ENCODE results near the gene ASB4.
A peak's percentile ranks its signal among the peaks of the same experiment; 100 is the strongest.

Gene ASB4

DNA sequence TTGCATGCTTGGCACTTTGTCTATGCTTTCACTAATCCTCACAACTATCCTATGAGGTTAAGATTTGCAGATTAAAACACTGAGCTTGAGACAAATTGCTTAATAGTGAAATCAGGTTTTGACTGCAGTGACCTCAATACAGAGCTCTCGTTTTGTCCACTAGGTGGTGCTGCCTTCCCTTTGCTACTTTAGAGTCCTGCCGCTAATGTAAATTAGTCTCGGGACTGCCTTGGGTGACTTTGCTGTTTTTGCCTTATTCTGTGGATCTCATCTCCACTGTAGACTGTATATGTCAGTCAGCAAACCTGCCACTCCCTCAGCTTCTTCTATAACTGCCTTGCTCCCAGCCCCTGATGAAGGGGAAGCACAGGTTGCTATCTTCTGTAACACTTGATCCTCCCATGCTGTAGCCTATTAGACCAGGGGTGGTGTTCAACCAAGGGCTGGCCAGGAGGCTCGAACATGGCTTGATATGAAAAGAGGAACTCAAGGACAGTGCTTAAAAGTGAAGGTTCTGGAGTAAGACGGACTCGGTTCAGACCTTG lies 26.0 kb downstream of the ASB4 start:
- no peaks in the 10 kb centered on the region for H3K9me3 Mint-ChIP-seq
- H3K27ac Mint-ChIP-seq: no peak overlapping the region
- no peaks in the 10 kb centered on the region for H3K36me3 Mint-ChIP-seq (ENCODE audit: low read depth)
- H3K4me3 Mint-ChIP-seq: no peak overlapping the region
- TF ChIP-seq CTCF (IDR thresholded peaks at IDR 0.05; ENCODE audit: unreplicated experiment in 3 of 3): peak; percentile 78 to 89 (median 87)
- no peaks in the 10 kb centered on the region for H3K4me1 Mint-ChIP-seq
- H3K27me3 Mint-ChIP-seq (ENCODE audit: low read depth): no peaks in the 10 kb centered on the region

DNA sequence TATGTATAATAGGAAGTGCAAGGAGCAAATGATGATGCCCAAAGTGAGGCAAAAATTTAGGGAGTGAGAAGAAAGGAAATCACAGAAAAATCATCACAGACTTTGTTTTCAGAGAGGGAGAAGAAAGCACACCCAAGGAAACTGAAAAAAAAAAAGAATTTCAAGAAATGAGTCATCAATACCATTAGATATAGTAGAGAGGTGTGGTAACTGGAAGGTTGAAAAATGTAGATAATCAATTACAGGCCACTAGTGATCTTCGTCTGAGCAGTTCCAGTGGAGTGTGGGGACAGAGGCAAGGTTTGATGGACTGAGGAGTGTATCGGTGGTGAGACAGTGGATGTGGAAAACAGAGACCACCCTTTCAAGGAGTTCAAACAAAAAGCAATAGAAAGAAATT lies 31.7 kb downstream of the ASB4 start:
- no peaks in the 10 kb centered on the region for H3K27me3 Mint-ChIP-seq (ENCODE audit: low read depth)
- no peaks in the 10 kb centered on the region for H3K36me3 Mint-ChIP-seq (ENCODE audit: low read depth)
- no peaks in the 10 kb centered on the region for H3K4me1 Mint-ChIP-seq
- H3K27ac Mint-ChIP-seq: no peak overlapping the region
- H3K9me3 Mint-ChIP-seq: no peaks in the 10 kb centered on the region
- no peak overlapping the region for H3K4me3 Mint-ChIP-seq
- TF ChIP-seq CTCF (IDR thresholded peaks at IDR 0.05; ENCODE audit: unreplicated experiment in 3 of 3): no peak

DNA sequence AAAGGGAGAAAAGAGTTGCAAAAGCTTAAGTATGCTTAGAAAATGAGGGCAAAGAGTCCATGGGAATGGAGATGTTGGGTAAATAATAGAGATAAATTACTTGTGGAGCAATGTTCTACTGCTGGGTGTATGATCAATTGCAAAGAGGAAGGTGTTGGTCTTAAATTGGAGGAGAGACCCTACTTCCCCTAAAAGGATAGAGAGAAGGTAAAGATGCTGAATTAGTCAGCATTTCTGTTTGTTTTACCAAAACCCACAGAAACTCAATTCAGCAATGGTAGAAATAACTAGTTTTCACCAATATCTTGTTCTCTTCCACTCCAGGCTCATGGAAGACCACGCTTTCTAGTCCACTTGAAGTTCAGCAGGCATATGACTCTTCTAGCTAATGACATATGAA lies 32.1 kb downstream of the ASB4 start:
- no peaks in the 10 kb centered on the region for H3K36me3 Mint-ChIP-seq (ENCODE audit: low read depth)
- no peak overlapping the region for H3K27ac Mint-ChIP-seq
- H3K9me3 Mint-ChIP-seq: no peaks in the 10 kb centered on the region
- H3K4me3 Mint-ChIP-seq: no peak overlapping the region
- no peaks in the 10 kb centered on the region for H3K27me3 Mint-ChIP-seq (ENCODE audit: low read depth)
- H3K4me1 Mint-ChIP-seq: no peaks in the 10 kb centered on the region
- TF ChIP-seq CTCF (IDR thresholded peaks at IDR 0.05; ENCODE audit: unreplicated experiment in 3 of 3): no peak

DNA sequence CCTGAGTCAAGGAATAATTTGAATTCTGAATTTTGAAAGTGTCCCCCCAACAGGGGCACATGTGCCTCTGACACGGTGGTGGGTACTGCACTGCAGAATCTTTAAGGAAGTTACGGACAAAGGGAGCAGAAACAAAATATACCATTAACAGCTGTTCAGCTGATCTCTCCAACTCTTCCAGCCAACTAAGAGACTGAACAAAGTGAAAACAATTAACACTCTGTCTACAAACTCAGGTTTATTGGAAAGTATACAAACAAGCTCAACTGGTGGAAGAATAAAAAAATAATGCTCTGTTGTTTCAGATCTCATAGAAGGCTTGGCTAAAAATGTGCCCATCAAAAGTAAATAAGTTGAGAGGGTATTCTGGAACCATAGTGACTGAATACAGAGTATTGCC lies 34.4 kb downstream of the ASB4 start:
- Mint-ChIP-seq H3K36me3 (ENCODE audit: low read depth) (no peaks in the 10 kb centered on the region), H3K9me3 (no peaks in the 10 kb centered on the region), H3K4me1 (no peaks in the 10 kb centered on the region), H3K4me3 (no peak overlapping the region), H3K27ac (no peak overlapping the region), H3K27me3 (ENCODE audit: low read depth) (no peaks in the 10 kb centered on the region)
- no peak for TF ChIP-seq CTCF (IDR thresholded peaks at IDR 0.05; ENCODE audit: unreplicated experiment in 3 of 3)

- H3K27ac Mint-ChIP-seq: peak overlapping the region; percentile 21 to 96 (median 41)
- H3K9me3 Mint-ChIP-seq: no peaks in the 10 kb centered on the region
- H3K4me3 Mint-ChIP-seq: no peak overlapping the region
- peaks cover 18% of the 10 kb centered on the region for H3K4me1 Mint-ChIP-seq
- peaks cover 3% of the 10 kb centered on the region for H3K27me3 Mint-ChIP-seq (ENCODE audit: low read depth)
- TF ChIP-seq CTCF (IDR thresholded peaks at IDR 0.05; ENCODE audit: unreplicated experiment in 3 of 3): no peak
- no peaks in the 10 kb centered on the region for H3K36me3 Mint-ChIP-seq (ENCODE audit: low read depth)
These were observed 39.8 kb downstream of the ASB4 start for GRCh38 chr7:95525503-95525902.

DNA sequence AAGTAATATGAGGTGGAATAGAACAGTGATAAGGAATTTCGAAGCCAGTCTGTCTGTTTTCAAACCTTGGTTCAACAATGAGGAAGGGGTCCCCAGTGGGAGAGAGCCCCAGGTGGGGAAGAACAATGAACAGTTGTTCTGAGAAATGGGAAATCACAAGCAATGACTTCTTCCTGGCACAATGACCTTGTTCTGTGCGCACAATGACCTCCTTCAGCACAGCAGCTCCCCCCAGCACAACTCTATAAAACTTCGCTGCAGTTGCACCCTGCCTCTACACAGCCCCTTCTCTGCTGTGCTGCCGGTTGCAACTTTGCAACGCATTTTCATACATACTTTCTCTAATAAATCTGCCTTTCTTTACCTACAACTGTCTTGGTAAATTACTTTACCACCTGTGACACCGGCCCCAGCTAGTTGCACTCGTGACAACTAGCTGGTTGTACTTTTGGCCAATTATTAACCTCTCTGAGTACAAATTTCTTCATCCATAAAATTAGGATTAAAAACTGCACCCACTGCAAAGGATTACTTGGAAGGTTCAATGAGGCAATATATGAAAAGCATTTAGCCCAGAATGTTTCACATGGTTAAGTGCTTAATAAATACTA lies 40.5 kb downstream of the ASB4 start:
- H3K27me3 Mint-ChIP-seq (ENCODE audit: low read depth): peaks cover 3% of the 10 kb centered on the region
- H3K36me3 Mint-ChIP-seq (ENCODE audit: low read depth): no peaks in the 10 kb centered on the region
- H3K27ac Mint-ChIP-seq: peak overlapping the region; percentile 21 to 96 (median 41)
- peaks cover 18% of the 10 kb centered on the region for H3K4me1 Mint-ChIP-seq
- TF ChIP-seq CTCF (IDR thresholded peaks at IDR 0.05; ENCODE audit: unreplicated experiment in 3 of 3): no peak
- H3K4me3 Mint-ChIP-seq: no peak overlapping the region
- no peaks in the 10 kb centered on the region for H3K9me3 Mint-ChIP-seq
